ENCODE results near the gene PATZ1. TPM values are rescaled to one million over a fixed set of nuclear protein-coding genes. Genes with fewer than 3 reads are reported as not detected.

The PATZ1 gene
- total and polyA plus RNA-seq, 2 of the 8 experiments (the other 6 are each of a cell fraction or from before 2014, with no cell fraction given) = 62.1 to 70.9 TPM

GRCh38 chr22:31288496-31289240 lies 57.5 kb downstream of the PATZ1 start (continued):
- no peak for TF ChIP-seq CHD7 (IDR thresholded peaks at IDR 0.05; ENCODE audit: insufficient replicate concordance, low read length)
- no peak for TF ChIP-seq JUN (IDR thresholded peaks at IDR 0.05; ENCODE audit: low read depth, low read length)
- no peak for TF ChIP-seq NRF1 (IDR thresholded peaks at IDR 0.05; ENCODE audit: low read depth, low read length)
- TF ChIP-seq ATF2 (IDR thresholded peaks at IDR 0.05; ENCODE audit: low read length) = no peak
- TF ChIP-seq RBBP5 (IDR thresholded peaks at IDR 0.05; ENCODE audit: borderline replicate concordance, low read depth, low read length) = no peak
- TF ChIP-seq SRF (IDR thresholded peaks at IDR 0.05; ENCODE audit: low read depth, low read length) = no peak
- TF ChIP-seq SP1 (IDR thresholded peaks at IDR 0.05; ENCODE audit: low read depth, low read length) = no peak
- TF ChIP-seq EP300 (IDR thresholded peaks at IDR 0.05; ENCODE audit: borderline replicate concordance in 1 of 2, low read depth in 2 of 2, low read length in 2 of 2) = no peak
- no peak for TF ChIP-seq JUND (IDR thresholded peaks at IDR 0.05; ENCODE audit: low read length)
